SIG-M5 treated with dmso at 0.1 percent for 504 hours (cell line): ENCODE results near the gene ZNF609.
"Not testable (repeated sequence)": the region's sequence is repeated elsewhere in the genome, so short reads cannot be mapped to it uniquely, and the experiment has no call there.

ENCODE experiments used
- DNase-seq: peaks from one replicate; lab custom pipeline; 2025; ENCODE audit not compliant: unreplicated experiment; lab: John Stamatoyannopoulos, UW

The ZNF609 gene

DNA sequence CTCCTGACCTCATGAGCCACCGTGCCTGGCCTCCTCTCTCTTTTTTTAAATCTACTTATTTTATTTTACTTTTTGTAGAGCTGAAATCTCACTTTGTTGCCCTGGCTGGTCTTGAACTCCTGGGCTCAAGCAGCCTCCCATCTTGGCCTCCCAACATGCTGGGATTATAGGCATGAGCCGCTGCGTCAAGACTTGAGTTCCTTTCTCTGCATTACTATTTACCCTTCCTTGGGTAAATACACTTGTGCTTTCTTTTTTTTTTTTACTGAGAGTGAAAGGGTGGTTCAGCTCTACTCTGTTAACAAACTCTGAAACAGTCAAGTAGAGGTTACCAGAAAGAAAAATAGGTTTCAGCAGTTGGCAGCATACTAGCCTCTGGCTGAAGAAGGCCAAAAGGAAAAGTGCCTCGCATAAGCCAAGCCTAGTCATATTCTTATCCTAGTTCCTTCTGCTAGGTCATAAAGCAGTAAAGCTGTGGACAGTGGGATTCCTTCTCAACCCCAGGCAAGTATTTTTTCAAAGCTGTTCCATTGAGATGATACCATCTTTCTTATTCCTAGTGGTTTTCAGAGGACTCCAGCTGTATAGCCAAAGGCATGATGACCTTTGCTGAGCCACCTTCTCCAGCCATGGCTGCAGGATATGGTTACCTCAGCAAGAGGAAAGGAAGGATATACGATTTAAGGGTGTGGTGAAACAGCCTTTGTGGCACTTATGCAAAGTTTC is 179.9 kb downstream of the ZNF609 start:
- no peak for DNase-seq

DNA sequence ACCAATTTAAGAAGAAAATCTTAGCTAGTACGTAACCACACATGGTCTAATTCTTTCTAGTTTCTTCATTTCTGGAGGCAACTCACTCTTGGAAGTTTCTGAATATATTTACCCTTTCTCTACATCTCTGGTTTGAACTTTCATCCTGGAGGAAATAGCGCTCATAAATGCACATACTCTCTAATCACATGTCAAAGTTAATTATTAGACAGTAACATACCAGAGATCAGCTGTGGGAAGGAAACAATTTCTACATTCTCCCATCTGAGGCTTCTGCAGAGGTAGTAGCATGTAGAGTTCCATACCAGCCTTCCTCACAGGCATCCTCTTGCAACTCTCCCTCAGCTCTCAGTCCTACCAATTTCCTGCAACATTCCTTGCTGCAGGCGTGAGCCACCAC is 182.5 kb downstream of the ZNF609 start:
- DNase-seq: no peak

DNA sequence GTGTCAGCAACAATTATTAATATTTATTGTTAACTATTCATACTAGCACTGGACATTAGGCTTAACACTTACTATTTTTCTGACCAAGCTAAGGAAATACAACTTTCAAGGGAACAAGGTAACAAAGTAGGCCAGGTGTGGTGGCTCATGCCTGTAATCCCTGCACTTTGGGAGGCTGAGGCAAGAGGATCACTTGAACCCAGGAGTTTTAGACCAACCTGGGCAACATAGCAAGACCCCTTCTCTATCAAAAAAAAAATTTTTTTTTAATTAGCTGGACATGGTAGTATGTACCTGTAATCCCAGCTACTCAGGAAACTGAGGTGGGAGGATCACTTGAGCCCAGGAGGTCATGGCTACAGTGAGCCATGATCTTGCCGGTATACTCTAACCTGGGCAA is 183.3 kb downstream of the ZNF609 start:
- no peak for DNase-seq

DNA sequence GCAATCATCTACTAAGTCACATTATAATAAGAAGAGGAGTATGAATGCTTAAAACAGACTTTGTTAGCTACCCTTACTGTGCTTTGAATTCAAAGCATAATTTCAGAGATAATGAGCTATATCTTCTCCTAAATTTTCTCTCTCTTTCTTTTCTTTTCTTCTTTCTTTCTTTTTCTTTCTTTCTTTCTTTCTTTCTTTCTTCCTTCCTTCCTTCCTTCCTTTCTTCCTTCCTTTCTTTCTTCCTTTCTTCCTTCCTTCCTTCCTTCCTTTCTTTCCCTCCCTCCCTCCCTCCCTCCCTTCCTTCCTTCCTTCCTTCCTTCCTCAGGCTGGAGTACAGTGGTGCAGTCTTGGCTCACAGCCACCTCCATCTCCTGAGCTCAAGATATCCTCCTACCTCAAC is 184.4 kb downstream of the ZNF609 start:
- DNase-seq: not testable (repeated sequence)

DNA sequence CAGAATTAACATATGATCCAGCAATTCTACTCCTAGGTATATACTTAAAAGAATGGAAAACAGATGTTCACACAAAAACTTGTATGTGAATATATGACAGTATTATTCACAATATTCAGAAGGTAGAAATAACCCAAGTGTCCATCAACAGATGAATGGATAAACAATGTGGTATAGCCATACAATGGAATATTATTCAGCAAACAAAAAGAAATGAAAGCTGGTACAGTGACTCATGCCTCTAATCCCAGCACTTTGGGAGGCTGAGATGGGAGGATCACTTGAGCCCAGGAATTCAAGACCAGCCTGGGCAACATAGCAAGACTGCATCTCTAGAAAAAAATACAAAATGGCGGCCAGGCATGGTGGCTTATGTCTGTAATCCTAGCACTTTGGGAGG is 185.6 kb downstream of the ZNF609 start:
- DNase-seq: no peak

DNA sequence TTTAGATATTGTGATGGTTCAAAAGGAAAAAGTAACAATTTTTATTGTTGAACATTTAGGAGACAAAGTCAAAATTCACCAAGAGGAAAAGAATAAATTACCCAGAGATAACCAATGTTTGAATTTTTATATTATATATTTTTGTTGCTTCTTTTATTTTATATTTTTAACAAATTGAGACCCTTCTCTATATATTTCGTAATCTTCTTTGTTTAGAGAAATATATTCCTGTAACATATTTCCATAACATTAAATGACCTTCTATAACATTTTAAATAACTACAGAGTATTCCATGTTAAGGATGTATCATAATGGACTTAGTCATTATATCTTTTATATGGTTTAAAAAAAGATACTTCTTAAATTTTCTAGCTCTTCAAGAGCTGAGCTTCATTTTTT is 187.0 kb downstream of the ZNF609 start:
- no peak for DNase-seq

DNA sequence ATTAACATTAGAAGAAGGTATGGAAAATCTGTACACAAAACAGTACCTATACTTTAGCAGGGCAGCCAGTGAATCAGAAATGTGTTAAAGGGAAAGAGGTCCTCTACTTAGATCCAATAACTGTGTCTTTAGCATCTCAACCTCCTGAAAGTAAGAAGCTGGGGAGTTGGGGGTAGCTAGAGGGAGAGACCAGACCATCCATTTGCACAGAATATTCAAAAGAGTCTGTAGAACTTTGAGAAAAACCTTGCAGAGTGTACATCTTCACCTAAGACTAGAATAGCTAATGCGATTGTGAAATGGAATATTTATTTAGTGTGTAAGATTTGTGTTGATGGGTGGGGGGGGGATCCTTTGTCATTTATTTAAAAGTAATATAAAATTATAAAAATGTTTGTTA is 190.2 kb downstream of the ZNF609 start:
- no peak for DNase-seq

DNA sequence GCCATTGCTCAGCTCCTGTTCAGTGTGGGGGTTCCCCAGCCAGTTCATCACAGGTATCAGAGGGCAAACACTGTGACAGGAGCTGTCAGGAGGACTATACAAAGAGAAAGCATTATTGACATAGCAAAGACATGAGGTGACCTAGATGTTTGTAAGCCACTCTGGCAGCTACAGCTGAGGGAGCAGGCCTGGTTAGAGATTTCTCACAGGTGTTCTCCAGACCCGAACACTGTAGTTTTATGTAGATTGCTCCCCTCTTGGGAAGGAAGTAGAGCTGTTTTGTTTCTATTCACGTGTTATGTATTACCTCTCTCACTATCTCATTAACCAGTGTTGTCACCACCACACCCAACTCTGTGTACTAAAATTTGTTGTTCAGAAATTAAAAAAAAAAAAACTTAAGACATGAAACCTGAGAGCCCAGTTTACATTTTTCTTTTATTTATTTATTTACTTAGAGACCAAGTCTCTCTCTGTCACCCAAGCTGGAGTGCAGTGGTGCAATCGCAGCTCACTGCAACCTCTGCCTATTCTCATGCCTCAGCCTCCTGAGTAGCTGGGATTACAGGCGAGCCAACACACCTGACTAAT is 191.3 kb downstream of the ZNF609 start:
- no peak for DNase-seq

DNA sequence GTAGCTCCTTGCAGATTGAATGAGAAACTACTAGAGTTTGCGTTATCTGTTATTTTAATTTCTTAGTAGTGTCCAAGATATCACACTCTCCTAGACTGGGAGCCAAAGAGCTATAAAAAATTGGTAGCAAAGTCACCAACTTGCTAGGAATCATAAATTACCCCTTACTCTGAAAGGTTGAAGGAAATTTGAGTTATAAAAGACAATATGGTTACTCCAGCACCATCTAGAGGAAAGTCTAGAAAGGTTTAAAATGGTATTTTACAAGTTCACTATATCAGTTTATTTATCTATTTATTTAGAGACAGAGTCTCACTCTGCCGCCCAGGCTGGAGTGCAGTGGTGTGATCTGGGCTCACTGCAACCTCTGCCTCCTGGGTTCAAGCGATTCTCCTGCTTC is 193.4 kb downstream of the ZNF609 start:
- no peak for DNase-seq

DNA sequence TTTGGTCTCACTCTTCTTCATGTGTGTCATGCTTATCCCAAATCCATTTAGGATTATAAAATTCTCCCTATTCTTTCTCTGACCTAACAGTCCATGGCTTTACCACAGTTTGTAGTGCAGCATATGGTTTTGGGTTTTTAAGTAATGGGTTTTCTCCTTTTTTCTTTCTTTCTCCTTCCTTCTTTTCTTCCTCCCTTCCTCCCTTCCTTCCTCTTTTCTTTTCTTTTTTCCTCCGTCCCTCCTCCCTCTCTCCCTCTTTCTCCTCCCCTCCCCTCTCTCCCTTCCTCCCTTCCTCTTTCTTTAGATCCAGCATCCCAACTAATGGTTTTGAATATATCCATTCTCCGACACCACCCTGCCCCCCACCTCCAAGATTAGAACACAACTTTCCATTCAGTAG is 196.1 kb downstream of the ZNF609 start:
- DNase-seq: no peak

DNA sequence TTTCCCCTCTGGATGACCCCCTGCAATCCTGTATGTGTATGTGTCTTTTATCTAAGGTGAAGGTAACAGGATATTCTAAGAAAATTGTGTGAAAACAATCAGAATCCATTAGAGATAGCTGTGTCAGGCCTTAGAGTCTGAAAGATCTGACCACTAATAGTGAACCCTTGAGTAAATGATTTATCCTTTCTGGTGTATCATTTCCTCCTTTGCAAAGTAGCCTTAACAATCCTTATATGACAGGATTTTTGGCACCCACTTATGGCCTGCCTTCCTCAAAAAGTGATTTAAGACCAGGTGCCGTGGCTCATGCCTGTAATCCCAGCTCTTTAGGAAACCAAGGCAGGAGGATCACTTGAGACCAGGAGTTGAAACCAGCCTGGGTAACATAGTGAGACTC is 204.8 kb downstream of the ZNF609 start:
- DNase-seq: no peak

DNA sequence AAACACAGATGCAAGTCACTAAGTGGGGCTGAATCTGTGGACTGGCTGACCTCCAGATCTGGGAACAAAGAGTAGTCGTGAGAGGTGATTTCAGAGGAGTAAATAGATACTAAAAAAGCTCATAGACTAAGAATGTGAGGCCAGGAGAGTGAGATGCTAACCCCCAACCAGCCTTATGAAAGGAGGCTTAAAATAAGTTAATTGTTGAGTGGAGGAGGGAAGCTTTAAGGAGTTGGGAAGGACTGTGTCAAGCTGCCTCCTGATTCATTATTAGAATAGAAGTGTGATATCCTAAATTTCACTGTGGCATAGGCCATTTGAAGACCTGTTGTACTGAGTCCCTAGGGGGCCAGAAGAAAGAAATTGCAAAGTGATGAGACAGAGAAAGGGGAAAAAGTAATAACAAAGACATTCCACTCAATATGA is 207.4 kb downstream of the ZNF609 start:
- DNase-seq: no peak

DNA sequence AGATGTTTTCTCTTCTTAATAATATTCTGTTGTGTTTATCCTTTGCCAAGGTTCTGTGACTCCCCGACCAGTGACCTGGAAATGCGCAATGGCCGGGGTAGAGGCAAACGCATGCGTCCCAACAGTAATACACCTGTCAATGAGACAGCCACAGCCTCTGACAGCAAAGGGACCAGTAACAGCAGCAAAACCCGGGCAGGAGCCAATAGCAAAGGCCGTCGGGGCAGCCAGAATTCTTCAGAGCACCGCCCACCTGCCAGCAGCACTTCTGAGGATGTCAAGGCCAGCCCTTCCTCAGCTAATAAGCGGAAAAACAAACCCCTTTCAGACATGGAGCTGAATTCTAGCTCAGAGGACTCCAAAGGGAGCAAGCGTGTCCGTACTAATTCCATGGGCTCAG is 213.5 kb downstream of the ZNF609 start:
- no peak for DNase-seq

DNA sequence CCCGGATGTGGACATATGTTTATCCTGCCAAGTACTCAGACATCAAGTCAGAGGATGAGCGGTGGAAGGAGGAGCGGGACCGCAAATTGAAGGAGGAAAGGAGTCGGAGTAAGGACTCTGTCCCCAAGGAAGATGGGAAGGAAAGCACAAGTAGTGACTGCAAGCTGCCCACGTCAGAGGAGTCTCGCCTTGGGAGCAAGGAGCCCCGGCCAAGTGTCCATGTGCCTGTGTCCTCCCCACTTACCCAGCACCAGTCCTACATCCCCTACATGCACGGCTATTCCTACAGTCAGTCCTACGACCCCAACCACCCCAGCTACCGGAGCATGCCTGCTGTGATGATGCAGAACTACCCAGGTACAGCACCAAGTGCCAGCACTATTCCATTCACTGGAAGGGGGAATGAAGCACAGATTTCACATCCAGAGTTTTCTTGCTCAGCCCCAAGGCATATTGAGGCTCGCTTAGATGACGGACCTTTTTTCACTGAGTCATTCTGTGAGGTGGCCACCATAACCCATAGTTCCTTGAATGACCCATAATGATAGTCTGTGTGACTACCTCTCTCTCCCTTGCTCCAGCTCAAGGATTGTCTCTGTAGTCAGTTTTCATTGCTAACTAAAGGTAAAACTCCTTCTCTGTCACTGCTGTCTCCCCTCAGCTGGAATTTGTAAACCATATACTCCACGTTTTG is 217.9 kb downstream of the ZNF609 start:
- DNase-seq: no peak

DNA sequence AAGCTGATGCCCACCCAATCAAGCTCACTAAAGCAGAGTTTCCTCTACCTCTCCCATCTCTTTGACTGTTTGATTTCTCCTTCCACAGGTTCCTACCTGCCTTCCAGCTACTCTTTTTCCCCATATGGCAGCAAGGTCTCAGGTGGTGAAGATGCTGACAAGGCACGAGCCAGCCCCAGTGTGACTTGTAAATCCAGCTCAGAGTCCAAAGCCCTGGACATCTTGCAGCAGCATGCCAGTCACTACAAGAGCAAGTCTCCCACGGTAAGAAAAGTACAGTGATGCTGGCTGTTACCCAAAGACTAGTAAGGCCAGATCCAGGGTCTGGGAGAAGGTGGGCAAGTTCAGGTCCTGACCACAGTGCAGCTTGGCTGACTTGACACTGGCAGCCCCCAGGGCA is 219.7 kb downstream of the ZNF609 start:
- no peak for DNase-seq

DNA sequence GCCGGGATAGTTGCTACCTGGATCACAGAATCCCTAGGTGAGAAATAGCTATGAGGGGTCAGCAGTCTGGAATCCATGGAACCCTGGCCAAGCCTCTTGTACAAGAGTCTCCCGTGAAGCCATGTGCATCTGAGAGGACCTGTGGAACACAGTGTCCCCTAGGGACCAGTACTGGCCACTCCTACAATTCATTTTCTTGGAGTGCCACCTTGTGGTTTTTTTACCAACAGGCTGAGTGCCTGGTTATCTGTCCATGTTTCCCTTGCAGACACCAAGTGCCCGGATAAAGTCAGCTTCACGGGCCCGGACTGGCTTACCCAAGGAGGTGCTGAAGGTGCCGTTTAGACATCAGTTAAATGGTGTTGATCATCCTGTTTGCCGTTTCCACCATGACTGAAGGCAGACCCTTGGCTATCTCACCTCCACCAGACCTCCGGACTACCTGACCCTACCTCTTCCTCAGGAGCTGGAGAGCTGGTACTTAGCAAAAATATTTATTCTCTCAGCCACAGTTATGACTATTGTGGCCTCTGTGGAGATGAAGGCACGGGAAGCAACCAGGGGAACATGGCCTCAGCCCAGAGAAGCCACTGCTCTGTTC is 221.1 kb downstream of the ZNF609 start:
- peak; percentile 44 for DNase-seq

DNA sequence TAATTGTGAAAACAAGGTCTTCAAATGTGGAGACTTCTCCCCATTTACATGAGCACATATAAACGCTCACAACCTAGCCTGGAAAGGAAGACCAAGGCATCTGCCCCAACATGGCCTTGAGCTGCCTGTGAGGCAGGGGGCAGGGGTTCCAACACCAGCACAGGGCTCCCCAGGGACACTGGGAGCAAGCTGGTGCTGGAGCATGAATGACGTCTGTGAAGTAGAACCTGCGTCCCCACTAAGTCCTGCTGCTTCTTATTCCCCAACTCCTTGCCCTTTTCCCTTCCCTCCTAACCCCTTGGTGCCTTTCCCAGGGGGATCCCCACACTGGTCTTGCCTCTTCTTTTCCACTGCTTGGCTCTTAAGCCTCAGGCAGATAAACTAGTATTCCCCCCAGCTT is 221.9 kb downstream of the ZNF609 start:
- DNase-seq: no peak

DNA sequence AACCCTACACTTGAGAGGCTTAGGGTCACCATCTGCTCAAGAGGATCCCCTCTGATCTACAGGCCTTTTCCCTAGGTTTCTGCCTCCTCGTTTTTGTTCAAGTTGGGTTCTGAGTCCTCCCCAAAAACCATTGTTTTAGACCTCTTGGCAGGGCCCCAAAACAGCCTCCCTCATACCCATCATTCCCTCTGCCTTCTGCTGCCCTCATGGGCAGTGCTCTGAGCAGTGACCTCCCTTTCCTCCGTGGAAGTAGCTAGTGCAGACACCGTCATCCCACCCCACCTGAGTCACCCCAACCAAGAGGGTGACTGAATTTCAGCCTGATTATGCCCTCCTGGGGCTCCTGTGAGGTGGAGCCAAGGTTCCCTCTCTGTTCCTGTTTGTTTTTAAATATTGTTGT is 223.0 kb downstream of the ZNF609 start:
- DNase-seq: no peak

DNA sequence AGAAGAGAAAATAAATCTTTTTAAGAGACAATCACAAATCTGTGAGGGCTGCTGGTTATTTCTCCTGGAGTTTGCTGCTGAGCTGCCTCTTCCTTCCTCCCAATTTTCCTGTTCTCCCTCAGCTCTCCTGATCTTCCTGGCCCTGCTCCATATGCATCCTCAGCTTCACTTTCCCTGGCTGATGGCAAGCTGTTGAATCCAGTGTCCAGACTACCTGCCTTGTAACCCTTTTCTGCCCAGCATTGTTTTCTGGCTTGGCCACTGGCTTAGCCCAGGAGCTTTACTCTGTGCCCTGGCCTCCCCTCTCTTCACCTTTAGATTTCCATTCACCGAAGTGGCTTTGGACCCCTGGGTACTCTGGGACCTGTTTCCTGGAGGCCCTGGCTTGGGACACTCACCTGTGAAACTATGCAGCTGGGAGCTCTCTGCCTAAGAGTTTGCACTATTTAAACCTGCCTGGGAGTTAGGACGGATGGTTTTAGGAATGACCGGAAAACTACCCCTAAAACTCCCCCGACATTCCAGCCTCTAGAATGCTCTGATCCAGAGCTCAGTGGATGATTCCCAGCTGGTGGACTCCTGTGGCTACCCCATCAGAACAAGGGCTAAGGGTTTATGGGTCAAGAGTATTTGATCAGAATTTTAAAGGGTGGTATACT is 225.0 kb downstream of the ZNF609 start:
- no peak for DNase-seq

DNA sequence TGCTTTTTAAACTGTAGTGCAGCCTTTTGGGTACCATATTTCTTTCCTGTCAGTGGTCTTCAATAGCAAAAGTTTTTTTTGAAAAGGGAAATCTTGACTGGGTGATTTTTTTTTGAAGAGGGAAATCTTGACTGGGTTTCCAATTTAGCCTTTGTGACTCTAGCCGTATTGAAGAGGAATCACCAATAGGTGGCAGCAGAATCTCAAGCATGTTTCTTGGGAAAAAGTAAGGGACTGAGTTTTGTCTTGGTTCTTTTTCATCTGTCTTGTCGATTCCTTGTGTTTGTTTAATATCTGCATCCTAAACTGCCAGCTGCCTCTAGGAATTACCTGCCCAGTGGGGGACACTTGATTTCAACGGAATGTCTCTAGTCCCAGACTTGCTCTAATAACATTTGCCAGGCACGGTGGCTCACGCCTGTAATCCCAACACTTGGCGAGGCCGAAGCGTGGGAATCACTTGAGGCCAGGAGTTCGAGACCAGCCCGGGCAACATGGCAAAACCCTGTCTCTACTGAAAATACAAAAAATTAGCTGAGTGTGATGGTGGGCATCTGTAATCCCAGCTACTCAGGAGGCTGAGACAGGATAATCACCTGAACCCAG is 225.9 kb downstream of the ZNF609 start:
- peak; percentile 24 for DNase-seq

DNA sequence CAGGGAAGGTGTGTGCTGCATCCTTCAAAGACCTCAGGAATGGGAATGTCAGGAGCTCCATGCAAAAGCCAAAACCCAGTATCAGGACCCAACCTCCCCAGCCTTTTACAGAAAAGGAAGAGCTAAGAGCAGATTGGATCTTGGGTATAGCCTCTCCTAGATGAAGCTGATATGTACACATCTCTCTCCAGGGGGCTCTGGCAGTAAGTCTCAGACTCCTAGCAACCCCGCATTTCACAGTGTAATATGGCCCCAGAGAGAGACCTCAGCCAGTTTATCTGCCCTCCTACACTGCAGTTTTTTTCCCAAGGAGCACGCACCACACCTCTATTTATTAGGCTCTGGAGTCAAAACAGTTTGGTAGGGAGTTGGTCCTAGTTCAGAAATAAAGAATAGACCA is 226.8 kb downstream of the ZNF609 start:
- DNase-seq: no peak
